ENCODE data around the gene DLGAP1.

Gene DLGAP1

GRCh38 chr18:3513481-3513880, 941.6 kb downstream of the DLGAP1 start:
- DNase-seq = no peak

- DNase-seq = no peak
These were observed 943.1 kb downstream of the DLGAP1 start for GRCh38 chr18:3511980-3512379.

- no peak for DNase-seq
These were observed 944.2 kb downstream of the DLGAP1 start for GRCh38 chr18:3510896-3511295.

- DNase-seq = no peak
These were observed 945.1 kb downstream of the DLGAP1 start for GRCh38 chr18:3510024-3510423.

GRCh38 chr18:3508576-3509549, 946.2 kb downstream of the DLGAP1 start:
- DNase-seq = no peak

- no peak for DNase-seq
These were observed 950.5 kb downstream of the DLGAP1 start for GRCh38 chr18:3504637-3505036.

GRCh38 chr18:3502650-3503049, 952.5 kb downstream of the DLGAP1 start:
- DNase-seq = no peak

GRCh38 chr18:3500016-3500415, 955.1 kb downstream of the DLGAP1 start:
- no peak for DNase-seq

- no peak for DNase-seq
These were observed 955.6 kb downstream of the DLGAP1 start for GRCh38 chr18:3499501-3499900.

GRCh38 chr18:3498698-3499471, 956.2 kb downstream of the DLGAP1 start:
- DNase-seq = no peak

GRCh38 chr18:3495691-3496430, 959.2 kb downstream of the DLGAP1 start:
- no peak for DNase-seq

GRCh38 chr18:3494569-3494968, 960.5 kb downstream of the DLGAP1 start:
- no peak for DNase-seq

- DNase-seq = no peak
These were observed 960.9 kb downstream of the DLGAP1 start for GRCh38 chr18:3494245-3494526.

- no peak for DNase-seq
These were observed 961.4 kb downstream of the DLGAP1 start for GRCh38 chr18:3493501-3494244.

GRCh38 chr18:3492721-3493120, 962.4 kb downstream of the DLGAP1 start:
- DNase-seq = no peak

GRCh38 chr18:3491981-3492555, 963.0 kb downstream of the DLGAP1 start:
- no peak for DNase-seq

- DNase-seq = no peak
These were observed 965.6 kb downstream of the DLGAP1 start for GRCh38 chr18:3489462-3489861.

- no peak for DNase-seq
These were observed 968.6 kb downstream of the DLGAP1 start for GRCh38 chr18:3486512-3486911.

GRCh38 chr18:3485153-3486149, 969.7 kb downstream of the DLGAP1 start:
- no peak for DNase-seq

- DNase-seq = no peak
These were observed 972.8 kb downstream of the DLGAP1 start for GRCh38 chr18:3482258-3482657.

- no peak for DNase-seq
These were observed 973.4 kb downstream of the DLGAP1 start for GRCh38 chr18:3481696-3482210.

Measured in activated T-cell treated with anti-CD3 and anti-CD28 coated beads for 4 hours (primary cell).